Osteoblast (primary cell): Measurements from ENCODE around the gene DENND1A. TPM values are rescaled to one million over a fixed set of nuclear protein-coding genes. Genes with fewer than 3 reads are reported as not detected.

Experiments used
- DNase-seq: peaks from one replicate; pipeline ENCODE4 v3.0.0; 2011; ENCODE audit warnings: low spot score, mixed read lengths; ENCODE audit not compliant: insufficient read length; ENCODE audit errors: missing footprints
- H2AFZ ChIP-seq: 2 replicates; pipeline ENCODE4 v1.6.0; 2011; ENCODE audit warnings: mild to moderate bottlenecking, low read length
- H3K27ac ChIP-seq: 2 replicates; pipeline ENCODE4 v1.5.1; 2011; ENCODE audit warnings: mild to moderate bottlenecking, low read depth, low read length, moderate library complexity
- H3K27me3 ChIP-seq: 2 replicates; pipeline ENCODE4 v1.6.0; 2012; ENCODE audit warnings: mild to moderate bottlenecking, control low read depth, inconsistent platforms, low read length, moderate library complexity; ENCODE audit not compliant: insufficient read depth
- H3K36me3 ChIP-seq: 2 replicates; pipeline ENCODE4 v1.5.1; 2011; ENCODE audit warnings: mild to moderate bottlenecking, low read length, control low read depth, moderate library complexity; ENCODE audit not compliant: insufficient read depth
- H3K4me1 ChIP-seq: 2 replicates; pipeline ENCODE4 v1.5.1; 2011; ENCODE audit warnings: mild to moderate bottlenecking, low read length, control low read depth, moderate library complexity; ENCODE audit not compliant: insufficient read depth
- H3K4me2 ChIP-seq: 2 replicates; pipeline ENCODE4 v1.6.0; 2011; ENCODE audit warnings: mild to moderate bottlenecking, low read length; ENCODE audit not compliant: insufficient read depth
- H3K4me3 ChIP-seq: fragments of 200-600 bp; sonication (generic); 3 replicates; pipeline ENCODE4 v1.5.1; 2012; ENCODE audit warnings: mild to moderate bottlenecking, low read length, inconsistent platforms; ENCODE audit not compliant: insufficient read depth
- H3K79me2 ChIP-seq: 2 replicates; pipeline ENCODE4 v1.6.0; 2012; ENCODE audit warnings: mild to moderate bottlenecking, low read length, control low read depth, inconsistent platforms; ENCODE audit not compliant: insufficient read depth
- H3K9me3 ChIP-seq: 2 replicates; pipeline ENCODE4 v1.5.1; 2011; ENCODE audit warnings: low read depth, low read length, control low read depth
- H4K20me1 ChIP-seq: 2 replicates; pipeline ENCODE4 v1.6.0; 2012; ENCODE audit warnings: mild to moderate bottlenecking, low read length, control low read depth; ENCODE audit not compliant: insufficient read depth
- total RNA-seq: library from RNA; depleted of rRNA; stranded (reverse); fragments of >200 nt; gene quantifications from 2 replicates; pipeline ENCODE4 v1.2.3, GENCODE V29; 2012
- TF ChIP-seq, protein P1 (sequence below): IDR thresholded peaks from 2 replicates; pipeline ENCODE4 v1.5.1; 2011; ENCODE audit warnings: mild to moderate bottlenecking, low read depth, low read length, moderate library complexity; ENCODE audit errors: extremely low read depth

The DENND1A gene
- total RNA-seq, 1 donor = 14.1 TPM

DNA sequence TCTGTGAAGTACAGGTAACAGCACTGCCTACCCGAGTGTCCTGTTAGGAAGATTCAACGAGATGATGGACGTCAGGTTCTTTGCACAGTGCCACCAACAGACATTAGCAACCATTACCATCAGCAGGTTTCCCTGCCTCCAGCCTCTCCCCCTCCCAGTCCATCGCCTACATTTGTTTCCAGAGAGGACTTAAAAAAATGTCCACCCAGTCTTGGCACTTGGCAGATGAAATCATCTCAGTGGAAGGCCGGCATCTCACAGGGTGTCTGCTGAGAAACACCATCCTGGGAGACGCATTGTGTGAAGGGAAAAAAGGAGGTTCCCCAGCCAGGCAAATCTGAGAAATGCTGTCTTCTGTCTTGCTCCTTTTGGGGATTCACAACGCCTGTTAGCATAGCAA, 515.7 kb downstream of the DENND1A start:
- Histone ChIP-seq H3K4me3 (no peak overlapping the region), H3K36me3 (no peaks in the 10 kb centered on the region), H3K27me3 (no peaks in the 10 kb centered on the region), H3K27ac (no peak overlapping the region), H4K20me1 (no peaks in the 10 kb centered on the region), H2AFZ (no peak overlapping the region), H3K9me3 (no peaks in the 10 kb centered on the region), H3K4me1 (no peaks in the 10 kb centered on the region), H3K4me2 (no peak overlapping the region), H3K79me2 (no peaks in the 10 kb centered on the region)
- DNase-seq = no peak
- TF ChIP-seq, protein P1, sequence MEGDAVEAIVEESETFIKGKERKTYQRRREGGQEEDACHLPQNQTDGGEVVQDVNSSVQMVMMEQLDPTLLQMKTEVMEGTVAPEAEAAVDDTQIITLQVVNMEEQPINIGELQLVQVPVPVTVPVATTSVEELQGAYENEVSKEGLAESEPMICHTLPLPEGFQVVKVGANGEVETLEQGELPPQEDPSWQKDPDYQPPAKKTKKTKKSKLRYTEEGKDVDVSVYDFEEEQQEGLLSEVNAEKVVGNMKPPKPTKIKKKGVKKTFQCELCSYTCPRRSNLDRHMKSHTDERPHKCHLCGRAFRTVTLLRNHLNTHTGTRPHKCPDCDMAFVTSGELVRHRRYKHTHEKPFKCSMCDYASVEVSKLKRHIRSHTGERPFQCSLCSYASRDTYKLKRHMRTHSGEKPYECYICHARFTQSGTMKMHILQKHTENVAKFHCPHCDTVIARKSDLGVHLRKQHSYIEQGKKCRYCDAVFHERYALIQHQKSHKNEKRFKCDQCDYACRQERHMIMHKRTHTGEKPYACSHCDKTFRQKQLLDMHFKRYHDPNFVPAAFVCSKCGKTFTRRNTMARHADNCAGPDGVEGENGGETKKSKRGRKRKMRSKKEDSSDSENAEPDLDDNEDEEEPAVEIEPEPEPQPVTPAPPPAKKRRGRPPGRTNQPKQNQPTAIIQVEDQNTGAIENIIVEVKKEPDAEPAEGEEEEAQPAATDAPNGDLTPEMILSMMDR = no peak

DNA sequence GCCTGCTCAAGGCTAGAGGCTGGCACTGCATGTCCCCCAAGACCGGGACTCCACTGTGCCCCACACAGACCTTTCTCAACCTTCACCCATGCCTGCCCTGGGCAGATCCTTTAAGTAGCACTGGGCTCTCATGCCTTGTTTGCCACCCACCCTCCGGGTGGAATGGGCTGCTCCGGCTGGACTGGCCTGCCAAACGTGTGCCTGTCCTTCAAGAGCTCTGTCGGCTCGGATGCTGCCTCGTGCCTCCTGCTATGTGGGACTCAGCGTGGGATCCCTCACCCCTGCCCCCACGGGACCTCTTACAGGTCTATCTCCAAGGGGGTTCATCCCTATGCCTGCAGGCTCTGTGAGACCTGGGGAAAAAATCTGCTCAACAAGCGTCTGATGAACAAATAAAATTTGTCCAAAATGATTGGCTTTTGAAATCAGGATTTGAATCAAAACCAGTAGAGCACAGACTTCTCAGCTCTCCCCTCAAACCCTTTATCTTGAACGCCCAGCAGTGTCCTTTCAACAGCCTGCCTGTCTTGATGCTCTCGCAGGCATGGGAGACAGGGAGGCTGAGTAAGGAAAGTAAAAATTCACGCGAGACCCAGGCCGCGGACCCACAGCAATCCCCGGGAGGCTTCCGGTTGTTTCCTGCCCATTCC, 517.6 kb downstream of the DENND1A start:
- Histone ChIP-seq H3K4me2 (no peak overlapping the region), H3K27me3 (no peaks in the 10 kb centered on the region), H4K20me1 (no peaks in the 10 kb centered on the region), H3K4me1 (no peaks in the 10 kb centered on the region), H3K9me3 (no peaks in the 10 kb centered on the region), H3K36me3 (no peaks in the 10 kb centered on the region), H3K27ac (no peak overlapping the region), H2AFZ (no peak overlapping the region), H3K79me2 (no peaks in the 10 kb centered on the region), H3K4me3 (no peak overlapping the region)
- TF ChIP-seq, protein P1 = no peak
- DNase-seq = peak; percentile 72

DNA sequence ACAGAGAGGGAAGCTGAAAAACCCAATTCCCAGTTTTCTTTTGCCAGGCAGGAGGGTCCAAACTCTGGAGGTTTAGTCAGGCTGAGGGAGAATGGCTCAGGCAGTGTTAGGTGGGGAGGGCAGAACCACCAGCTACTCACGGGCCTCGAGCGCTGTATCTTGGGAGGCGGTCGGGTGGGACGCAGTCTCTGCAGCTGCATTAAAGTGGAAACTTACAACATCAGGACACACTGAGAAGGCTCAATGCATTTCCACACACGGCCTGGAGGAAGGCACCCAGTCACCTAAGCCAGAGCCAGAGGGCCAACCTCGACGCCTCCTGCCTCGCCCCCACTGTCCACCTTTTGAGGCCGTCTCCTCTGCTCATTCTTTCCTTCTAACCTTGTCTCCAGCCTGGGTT, 518.3 kb downstream of the DENND1A start:
- Histone ChIP-seq H3K79me2 (no peaks in the 10 kb centered on the region), H3K27ac (no peak overlapping the region), H3K27me3 (no peaks in the 10 kb centered on the region), H3K4me2 (no peak overlapping the region), H3K36me3 (no peaks in the 10 kb centered on the region), H4K20me1 (no peaks in the 10 kb centered on the region), H3K4me3 (no peak overlapping the region), H3K9me3 (no peaks in the 10 kb centered on the region), H2AFZ (no peak overlapping the region), H3K4me1 (no peaks in the 10 kb centered on the region)
- DNase-seq = peak; percentile 74
- TF ChIP-seq, protein P1 = no peak

DNA sequence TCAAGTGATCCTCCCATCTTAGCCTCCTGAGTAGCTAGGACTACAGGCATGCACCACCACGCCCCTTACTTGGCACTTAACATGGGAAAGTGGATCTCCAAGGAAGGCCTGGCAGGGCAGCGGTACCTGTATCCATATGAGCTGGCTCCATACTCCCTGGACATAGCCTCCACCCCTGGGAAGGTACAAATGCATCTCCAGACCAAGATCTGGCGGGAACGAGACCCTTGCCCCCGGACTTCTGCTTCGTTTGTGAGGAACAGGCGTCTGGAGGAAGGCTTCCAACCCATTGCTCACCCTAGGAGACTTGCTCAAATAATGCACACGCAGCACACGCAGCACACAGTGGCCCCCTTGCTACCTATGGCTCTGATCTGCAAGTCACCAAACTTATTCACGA, 518.7 kb downstream of the DENND1A start:
- Histone ChIP-seq H3K36me3 (no peaks in the 10 kb centered on the region), H3K4me2 (no peak overlapping the region), H3K27ac (no peak overlapping the region), H2AFZ (no peak overlapping the region), H3K79me2 (no peaks in the 10 kb centered on the region), H3K27me3 (no peaks in the 10 kb centered on the region), H4K20me1 (no peaks in the 10 kb centered on the region), H3K4me3 (no peak overlapping the region), H3K9me3 (no peaks in the 10 kb centered on the region), H3K4me1 (no peaks in the 10 kb centered on the region)
- TF ChIP-seq, protein P1 = no peak
- no peak for DNase-seq
